ENCODE measurements around the gene BACE2. TPM values are rescaled to one million over a fixed set of nuclear protein-coding genes. Genes with fewer than 3 reads are reported as not detected.

The BACE2 gene
- total RNA-seq, 4 donors from 2014 or later: 59.0 to 89.1 (median 68.1) TPM

DNA sequence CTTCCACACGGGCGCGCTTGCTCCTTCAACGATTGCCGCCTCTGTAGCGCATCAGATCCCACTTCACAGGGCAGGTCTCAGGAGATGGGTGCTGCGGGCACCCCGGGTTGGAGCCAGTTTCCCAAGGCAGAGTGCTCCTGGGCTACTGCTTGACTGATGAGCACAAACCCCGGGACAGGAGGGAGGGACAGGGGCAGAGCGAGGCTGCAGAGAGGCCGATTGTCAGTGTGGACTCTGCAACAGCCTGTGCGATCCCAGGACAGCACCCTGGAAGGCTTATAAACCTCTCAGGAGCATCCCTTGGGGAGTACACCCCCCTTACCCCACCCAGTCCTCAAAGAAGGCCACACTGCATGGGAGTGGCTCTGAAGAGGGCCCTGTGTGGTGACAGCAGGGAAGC is 28.0 kb upstream of the BACE2 start:
- Histone ChIP-seq H3K4me1 (peaks cover 18 to 19% of the 10 kb centered on the region in 2 donors), H3K9me3 (no peaks in the 10 kb centered on the region), H3K27me3 (no peaks in the 10 kb centered on the region), H3K4me3 (replicated peaks in 1 of 3) (no peak overlapping the region), H3K36me3 (no peaks in the 10 kb centered on the region), H3K27ac (no peak overlapping the region)
- TF ChIP-seq, protein P1, sequence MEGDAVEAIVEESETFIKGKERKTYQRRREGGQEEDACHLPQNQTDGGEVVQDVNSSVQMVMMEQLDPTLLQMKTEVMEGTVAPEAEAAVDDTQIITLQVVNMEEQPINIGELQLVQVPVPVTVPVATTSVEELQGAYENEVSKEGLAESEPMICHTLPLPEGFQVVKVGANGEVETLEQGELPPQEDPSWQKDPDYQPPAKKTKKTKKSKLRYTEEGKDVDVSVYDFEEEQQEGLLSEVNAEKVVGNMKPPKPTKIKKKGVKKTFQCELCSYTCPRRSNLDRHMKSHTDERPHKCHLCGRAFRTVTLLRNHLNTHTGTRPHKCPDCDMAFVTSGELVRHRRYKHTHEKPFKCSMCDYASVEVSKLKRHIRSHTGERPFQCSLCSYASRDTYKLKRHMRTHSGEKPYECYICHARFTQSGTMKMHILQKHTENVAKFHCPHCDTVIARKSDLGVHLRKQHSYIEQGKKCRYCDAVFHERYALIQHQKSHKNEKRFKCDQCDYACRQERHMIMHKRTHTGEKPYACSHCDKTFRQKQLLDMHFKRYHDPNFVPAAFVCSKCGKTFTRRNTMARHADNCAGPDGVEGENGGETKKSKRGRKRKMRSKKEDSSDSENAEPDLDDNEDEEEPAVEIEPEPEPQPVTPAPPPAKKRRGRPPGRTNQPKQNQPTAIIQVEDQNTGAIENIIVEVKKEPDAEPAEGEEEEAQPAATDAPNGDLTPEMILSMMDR (IDR thresholded peaks at IDR 0.05): no peak
- TF ChIP-seq POLR2A (IDR thresholded peaks at IDR 0.05): no peak
- intact Hi-C loops (cut with DNase I): no loop called here
- DNase-seq: no peak
- WGBS, 2 donors: 90 to 99% methylated on average over 11 of the region's 12 CpGs

DNA sequence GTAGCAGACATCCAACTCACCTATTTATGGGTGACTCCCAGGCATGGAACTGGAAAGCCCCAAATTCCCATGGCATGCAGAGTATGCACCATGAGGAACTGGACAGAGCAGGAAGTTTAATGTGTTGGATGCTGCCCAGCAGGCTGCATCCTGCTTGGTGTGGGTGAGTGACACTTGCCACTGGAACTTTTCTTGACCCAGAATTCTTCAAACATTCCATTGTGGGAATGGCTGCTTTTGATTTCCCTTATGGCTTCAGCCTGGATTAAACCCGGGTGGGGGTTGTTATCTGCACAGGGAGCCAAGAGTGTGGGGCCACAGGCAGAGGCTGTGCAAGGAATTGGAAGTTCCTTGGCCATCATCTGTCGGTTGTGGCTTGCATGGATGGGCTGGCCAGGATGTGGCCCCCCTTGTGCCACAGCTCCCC is 26.9 kb upstream of the BACE2 start:
- intact Hi-C loops (cut with DNase I): no loop called here
- H3K9me3 ChIP-seq: no peaks in the 10 kb centered on the region
- H3K4me3 ChIP-seq (replicated peaks in 1 of 3): no peak overlapping the region
- peak in 1 of 2 donors; percentile 21 for DNase-seq
- TF ChIP-seq, protein P1 (IDR thresholded peaks at IDR 0.05): no peak
- no peak for TF ChIP-seq POLR2A (IDR thresholded peaks at IDR 0.05)
- peak overlapping the region in 1 of 3 donors; percentile 63 for H3K27ac ChIP-seq
- no peaks in the 10 kb centered on the region for H3K27me3 ChIP-seq
- no peaks in the 10 kb centered on the region for H3K36me3 ChIP-seq
- 48 to 73% methylated on average over 2 of the region's 2 CpGs for WGBS, 2 donors
- peaks cover 18 to 19% of the 10 kb centered on the region in 2 donors for H3K4me1 ChIP-seq

DNA sequence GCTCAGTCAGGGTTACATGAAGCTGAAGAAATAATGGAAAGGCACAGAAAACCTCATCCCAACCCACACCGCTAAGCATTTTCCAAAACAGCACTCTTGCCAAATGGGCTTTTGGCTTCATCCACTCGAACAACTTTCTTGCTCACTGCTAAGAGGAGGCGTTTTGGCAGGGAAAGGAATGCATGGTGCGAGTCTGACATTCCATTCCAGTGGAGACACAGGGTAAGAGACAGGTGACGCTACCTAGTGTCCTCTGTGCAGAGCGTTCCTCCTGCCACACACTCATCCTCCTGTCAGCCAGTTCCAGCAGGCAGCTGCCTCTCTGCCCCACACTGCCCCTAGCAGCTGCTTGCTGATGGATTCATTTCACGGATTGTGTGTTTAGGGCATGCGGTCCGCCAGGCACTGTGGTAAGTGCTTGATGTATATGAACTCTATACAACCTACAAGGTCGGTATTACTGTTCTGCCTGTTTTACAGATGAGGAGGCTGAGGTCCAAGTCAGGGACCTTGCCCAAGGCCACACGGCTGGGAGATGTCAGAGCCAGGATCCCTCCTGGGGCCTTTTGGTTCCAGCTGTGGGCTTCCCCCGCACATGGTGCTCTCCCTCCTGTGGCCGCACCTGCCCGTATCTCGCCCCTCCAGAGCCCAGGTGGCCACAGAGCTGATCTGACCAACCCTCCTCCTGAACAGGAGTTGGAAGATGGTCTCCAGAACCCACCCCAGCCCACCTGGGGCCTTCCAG is 25.7 kb upstream of the BACE2 start:
- 49 to 50% methylated on average over 11 to 15 of the region's 15 CpGs for WGBS, 2 donors
- intact Hi-C loops (cut with DNase I): no loop called here
- Histone ChIP-seq H3K27ac (peak overlapping the region; percentile 27 to 63 (median 63)), H3K9me3 (no peaks in the 10 kb centered on the region), H3K27me3 (no peaks in the 10 kb centered on the region), H3K4me1 (peaks cover 18 to 19% of the 10 kb centered on the region in 2 donors), H3K4me3 (replicated peaks in 1 of 3) (no peak overlapping the region), H3K36me3 (no peaks in the 10 kb centered on the region)
- DNase-seq: peak; percentile 80 to 88
- TF ChIP-seq, protein P1 (IDR thresholded peaks at IDR 0.05): peak in 1 of 6 experiments; percentile 4
- peak in 1 of 2 donors; percentile 23 for TF ChIP-seq POLR2A (IDR thresholded peaks at IDR 0.05)

DNA sequence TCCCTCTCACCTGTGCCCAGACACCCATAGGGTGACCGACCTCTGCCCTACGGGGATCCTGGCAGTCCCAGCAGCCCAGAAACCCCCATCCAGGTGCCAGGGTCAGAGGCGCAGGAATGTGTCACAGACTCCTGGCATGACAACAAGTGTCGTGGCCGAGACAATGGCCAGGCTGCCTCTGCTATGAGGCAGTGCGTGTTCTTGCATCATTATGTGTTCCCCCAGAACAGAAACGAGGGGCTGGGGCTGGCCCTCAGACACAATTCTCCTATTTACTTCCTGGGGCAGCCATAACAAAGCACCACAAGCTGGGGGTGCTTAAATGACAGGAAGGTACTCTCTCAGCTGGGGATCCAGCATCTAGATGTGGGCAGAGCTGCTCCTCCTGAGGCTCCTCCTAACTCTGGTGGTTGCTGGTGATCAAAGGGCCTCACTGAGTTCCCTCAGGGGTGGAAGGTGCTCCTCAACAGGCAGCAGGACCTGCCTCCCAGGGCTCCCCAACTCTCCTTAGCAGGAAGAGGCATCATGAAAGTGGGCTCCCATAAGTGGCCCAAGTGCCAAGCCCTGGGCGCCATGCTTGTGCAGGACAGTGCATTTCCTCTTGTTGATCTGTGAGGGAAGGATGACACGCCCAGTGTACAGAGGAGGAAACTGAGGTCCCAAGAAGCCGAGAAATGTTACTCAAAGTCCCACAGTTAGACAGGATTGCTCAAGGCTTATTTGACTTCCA is 24.2 kb upstream of the BACE2 start:
- DNase-seq: no peak
- Histone ChIP-seq H3K27me3 (no peaks in the 10 kb centered on the region), H3K4me3 (replicated peaks in 1 of 3) (no peak overlapping the region), H3K36me3 (no peaks in the 10 kb centered on the region), H3K9me3 (no peaks in the 10 kb centered on the region), H3K4me1 (peaks cover 18 to 19% of the 10 kb centered on the region in 2 donors), H3K27ac (no peak overlapping the region)
- 88 to 93% methylated on average over 8 to 9 of the region's 10 CpGs for WGBS, 2 donors
- TF ChIP-seq, protein P1 (IDR thresholded peaks at IDR 0.05): no peak
- no peak for TF ChIP-seq POLR2A (IDR thresholded peaks at IDR 0.05)
- intact Hi-C loops (cut with DNase I): no loop called here

All from thyroid gland (tissue), 4 donors.